ENCODE results near the gene ADAM15. TPM values are rescaled to one million over a fixed set of nuclear protein-coding genes. Genes with fewer than 3 reads are reported as not detected.

ADAM15 gene
- total RNA-seq, 4 donors from 2014 or later: 58.6 to 270 (median 153) TPM

GRCh38 chr1:155019377-155020245, 31.5 kb upstream of the ADAM15 start:
- H3K9me3 ChIP-seq: no peaks in the 10 kb centered on the region
- H3K4me3 ChIP-seq: no peak overlapping the region
- no peaks in the 10 kb centered on the region for H3K27me3 ChIP-seq
- no peak for TF ChIP-seq POLR2A (IDR thresholded peaks at IDR 0.05)
- no peak for TF ChIP-seq CTCF (IDR thresholded peaks at IDR 0.05)
- no peak for DNase-seq
- H3K27ac ChIP-seq: no peak overlapping the region
- peaks cover 0 to 10% of the 10 kb centered on the region in 2 donors for H3K4me1 ChIP-seq
- intact Hi-C loops (cut with DNase I; ENCODE audit: low total_unique reads): no loop called here
- H3K36me3 ChIP-seq: no peaks in the 10 kb centered on the region

GRCh38 chr1:155022136-155022926, 28.8 kb upstream of the ADAM15 start:
- no peak overlapping the region for H3K27ac ChIP-seq
- DNase-seq: no peak
- H3K27me3 ChIP-seq: no peaks in the 10 kb centered on the region
- H3K36me3 ChIP-seq: no peaks in the 10 kb centered on the region
- no peaks in the 10 kb centered on the region for H3K9me3 ChIP-seq
- peaks cover 0 to 10% of the 10 kb centered on the region in 2 donors for H3K4me1 ChIP-seq
- no peak overlapping the region for H3K4me3 ChIP-seq
- no peak for TF ChIP-seq CTCF (IDR thresholded peaks at IDR 0.05)
- no peak for TF ChIP-seq POLR2A (IDR thresholded peaks at IDR 0.05)
- intact Hi-C loops (cut with DNase I; ENCODE audit: low total_unique reads): no loop called here

- H3K4me1 ChIP-seq: peaks cover 0 to 6% of the 10 kb centered on the region in 2 donors
- H3K4me3 ChIP-seq: no peak overlapping the region
- H3K36me3 ChIP-seq: no peaks in the 10 kb centered on the region
- no peak for TF ChIP-seq POLR2A (IDR thresholded peaks at IDR 0.05)
- TF ChIP-seq CTCF (IDR thresholded peaks at IDR 0.05): no peak
- DNase-seq: no peak
- no peaks in the 10 kb centered on the region for H3K9me3 ChIP-seq
- no peak overlapping the region for H3K27ac ChIP-seq
- intact Hi-C loops (cut with DNase I; ENCODE audit: low total_unique reads): no loop called here
- H3K27me3 ChIP-seq: no peaks in the 10 kb centered on the region
Measured at GRCh38 chr1:155022927-155023236, 28.2 kb upstream of the ADAM15 start.

- intact Hi-C loops (cut with DNase I; ENCODE audit: low total_unique reads): no loop called here
- Histone ChIP-seq H3K27ac (no peak overlapping the region), H3K9me3 (no peaks in the 10 kb centered on the region), H3K36me3 (no peaks in the 10 kb centered on the region), H3K4me1 (no peaks in the 10 kb centered on the region), H3K4me3 (no peak overlapping the region), H3K27me3 (no peaks in the 10 kb centered on the region)
- DNase-seq: no peak
- TF ChIP-seq CTCF (IDR thresholded peaks at IDR 0.05) (no peak), POLR2A (IDR thresholded peaks at IDR 0.05) (no peak)
Measured at GRCh38 chr1:155023627-155024026, 27.5 kb upstream of the ADAM15 start.

- no peaks in the 10 kb centered on the region for H3K4me1 ChIP-seq
- no peak for TF ChIP-seq CTCF (IDR thresholded peaks at IDR 0.05)
- no peak for TF ChIP-seq POLR2A (IDR thresholded peaks at IDR 0.05)
- intact Hi-C loops (cut with DNase I; ENCODE audit: low total_unique reads): no loop called here
- no peaks in the 10 kb centered on the region for H3K9me3 ChIP-seq
- no peaks in the 10 kb centered on the region for H3K36me3 ChIP-seq
- no peak for DNase-seq
- H3K4me3 ChIP-seq: no peak overlapping the region
- H3K27ac ChIP-seq: no peak overlapping the region
- H3K27me3 ChIP-seq: no peaks in the 10 kb centered on the region
Measured at GRCh38 chr1:155024315-155024714, 26.8 kb upstream of the ADAM15 start.

Measured in uterus (tissue), 4 donors.